Measurements from ENCODE around the gene CDC42.
"Not testable (repeated sequence)": the region's sequence is repeated elsewhere in the genome, so short reads cannot be mapped to it uniquely, and the experiment has no call there.

The CDC42 gene

GRCh38 chr1:22052115-22053016, at the start of gene CDC42:
CDC42 (plus strand) TSS chr1:22052709; CDS start chr1:22078479, 25,770 bp downstream.
- peak; percentile 95 for DNase-seq (ENCODE audit: low read depth)

- DNase-seq (ENCODE audit: low read depth) = not testable (repeated sequence)
Measured at GRCh38 chr1:22002875-22003274, 49.6 kb upstream of the CDC42 start.

- DNase-seq (ENCODE audit: low read depth) = not testable (repeated sequence)
Measured at GRCh38 chr1:22003959-22004358, 48.5 kb upstream of the CDC42 start.

GRCh38 chr1:22005261-22006149, 47.0 kb upstream of the CDC42 start:
- not testable (repeated sequence) for DNase-seq (ENCODE audit: low read depth)

GRCh38 chr1:22006736-22007135, 45.8 kb upstream of the CDC42 start:
- not testable (repeated sequence) for DNase-seq (ENCODE audit: low read depth)

- not testable (repeated sequence) for DNase-seq (ENCODE audit: low read depth)
Measured at GRCh38 chr1:22007262-22007661, 45.2 kb upstream of the CDC42 start.

- not testable (repeated sequence) for DNase-seq (ENCODE audit: low read depth)
Measured at GRCh38 chr1:22009566-22009965, 42.9 kb upstream of the CDC42 start.

GRCh38 chr1:22012752-22013151, 39.8 kb upstream of the CDC42 start:
- DNase-seq (ENCODE audit: low read depth) = not testable (repeated sequence)

GRCh38 chr1:22014575-22015206, 37.8 kb upstream of the CDC42 start:
- not testable (repeated sequence) for DNase-seq (ENCODE audit: low read depth)

- DNase-seq (ENCODE audit: low read depth) = no peak
Measured at GRCh38 chr1:22018583-22019559, 33.6 kb upstream of the CDC42 start.

- DNase-seq (ENCODE audit: low read depth) = no peak
Measured at GRCh38 chr1:22021061-22021460, 31.4 kb upstream of the CDC42 start.

GRCh38 chr1:22024485-22025367, 27.8 kb upstream of the CDC42 start:
- no peak for DNase-seq (ENCODE audit: low read depth)

GRCh38 chr1:22025368-22026155, 26.9 kb upstream of the CDC42 start:
- peak; percentile 68 for DNase-seq (ENCODE audit: low read depth)

- DNase-seq (ENCODE audit: low read depth) = no peak
Measured at GRCh38 chr1:22026924-22027289, 25.6 kb upstream of the CDC42 start.

GRCh38 chr1:22030057-22030456, 22.5 kb upstream of the CDC42 start:
- DNase-seq (ENCODE audit: low read depth) = no peak

- DNase-seq (ENCODE audit: low read depth) = no peak
Measured at GRCh38 chr1:22030473-22030872, 22.0 kb upstream of the CDC42 start.

GRCh38 chr1:22031214-22031962, 21.1 kb upstream of the CDC42 start:
- DNase-seq (ENCODE audit: low read depth) = no peak

GRCh38 chr1:22034834-22035233, 17.7 kb upstream of the CDC42 start:
- not testable (repeated sequence) for DNase-seq (ENCODE audit: low read depth)

Data from stimulated activated CD8-positive, alpha-beta memory T cell treated with anti-CD3 and anti-CD28 coated beads, Interleukin-15, amount 100 ng/mL, for 24 hours (primary cell).